HG03565 (cell line): ENCODE results near the gene MUS81.
"Not testable (repeated sequence)": the region's sequence is repeated elsewhere in the genome, so short reads cannot be mapped to it uniquely, and the experiment has no call there.

Source experiments
- ATAC-seq: cut with Tn5 transposase; IDR thresholded peaks from one replicate; pipeline ENCODE4 v1.9.1; 2021; ENCODE audit warnings: mild to moderate bottlenecking, moderate library complexity; ENCODE audit not compliant: unreplicated experiment

MUS81 gene

DNA sequence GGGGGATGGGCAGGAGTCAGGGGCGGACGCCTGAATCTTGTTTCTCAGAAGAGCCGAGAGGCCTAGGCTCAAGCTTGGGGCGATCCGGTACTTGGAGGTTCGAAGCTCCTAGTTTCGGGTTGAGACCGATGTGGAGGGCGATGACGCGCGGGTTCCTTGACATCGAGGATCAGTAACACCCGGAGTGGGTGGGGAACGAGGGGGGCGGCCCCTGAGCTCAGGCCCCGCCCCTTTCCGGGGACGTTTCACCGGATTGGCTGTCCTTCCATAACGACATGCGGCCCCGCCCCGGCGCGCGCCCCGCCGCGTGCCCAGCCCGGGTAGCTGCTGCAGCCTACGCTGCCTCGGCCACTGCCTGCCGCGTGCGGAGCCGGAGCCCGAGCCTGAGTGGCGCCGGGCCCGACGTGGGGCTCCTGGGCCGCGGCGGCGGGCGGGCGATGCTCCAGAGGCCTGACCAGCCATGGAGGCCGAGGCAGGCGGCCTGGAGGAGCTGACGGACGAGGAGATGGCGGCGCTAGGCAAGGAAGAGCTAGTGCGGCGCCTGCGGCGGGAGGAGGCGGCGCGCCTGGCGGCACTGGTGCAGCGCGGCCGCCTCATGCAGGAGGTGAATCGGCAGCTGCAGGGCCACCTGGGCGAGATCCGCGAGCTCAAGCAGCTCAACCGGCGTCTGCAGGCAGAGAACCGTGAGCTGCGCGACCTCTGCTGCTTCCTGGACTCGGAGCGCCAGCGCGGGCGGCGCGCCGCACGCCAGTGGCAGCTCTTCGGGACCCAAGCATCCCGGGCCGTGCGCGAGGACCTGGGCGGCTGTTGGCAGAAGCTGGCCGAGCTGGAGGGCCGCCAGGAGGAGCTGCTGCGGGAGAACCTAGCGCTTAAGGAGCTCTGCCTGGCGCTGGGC lies 30.3 kb downstream of the MUS81 start, which contains the start of gene CCDC85B:
CCDC85B (plus strand) TSS at position 350 of the 895 bp plus-strand sequence; CDS start at position 461, 111 bp downstream.
- peak; percentile 42 for ATAC-seq

DNA sequence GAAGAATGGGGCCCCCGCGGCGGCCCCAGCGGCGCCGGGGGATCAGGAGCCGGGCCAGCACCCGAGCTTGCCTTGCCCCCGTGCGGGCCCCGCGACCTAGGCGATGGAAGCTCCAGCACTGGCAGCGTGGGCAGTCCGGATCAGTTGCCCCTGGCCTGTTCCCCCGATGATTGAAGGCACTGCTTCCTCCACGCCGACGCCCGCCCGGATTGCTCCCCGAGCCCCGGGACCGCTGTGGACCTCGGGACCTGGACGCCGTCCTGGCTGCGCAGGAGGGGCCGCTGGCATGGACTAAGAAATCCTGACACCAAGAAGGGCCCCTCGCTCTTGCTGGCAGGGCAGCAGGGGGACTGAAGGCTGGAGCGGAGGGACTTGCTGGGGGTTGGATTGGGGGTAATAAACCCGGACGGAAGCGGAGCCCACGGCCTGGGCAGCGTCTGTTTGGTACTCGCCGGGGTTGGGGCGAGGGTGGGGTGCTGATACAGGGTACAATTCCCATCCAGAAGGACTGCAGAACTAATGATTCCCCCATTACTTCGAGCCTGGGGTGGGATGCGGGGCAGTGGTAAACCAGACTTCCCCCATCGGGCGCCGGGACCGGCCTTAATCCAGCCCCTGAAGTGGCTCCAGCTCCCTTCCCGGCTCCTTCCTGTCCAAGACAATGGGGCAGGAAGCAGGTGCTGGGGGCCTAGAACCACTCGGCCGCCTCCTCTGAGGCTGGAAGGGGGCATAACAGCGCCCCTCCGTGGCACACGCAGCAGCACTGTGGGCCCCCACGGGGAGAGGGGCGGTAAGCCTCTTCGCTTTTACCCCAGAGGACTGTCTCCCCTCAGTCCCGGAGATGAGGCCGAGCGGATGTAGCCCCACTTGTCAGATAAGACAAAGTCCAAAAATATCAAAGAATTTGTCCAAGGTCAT lies 31.2 kb downstream of the MUS81 start:
- no peak for ATAC-seq

DNA sequence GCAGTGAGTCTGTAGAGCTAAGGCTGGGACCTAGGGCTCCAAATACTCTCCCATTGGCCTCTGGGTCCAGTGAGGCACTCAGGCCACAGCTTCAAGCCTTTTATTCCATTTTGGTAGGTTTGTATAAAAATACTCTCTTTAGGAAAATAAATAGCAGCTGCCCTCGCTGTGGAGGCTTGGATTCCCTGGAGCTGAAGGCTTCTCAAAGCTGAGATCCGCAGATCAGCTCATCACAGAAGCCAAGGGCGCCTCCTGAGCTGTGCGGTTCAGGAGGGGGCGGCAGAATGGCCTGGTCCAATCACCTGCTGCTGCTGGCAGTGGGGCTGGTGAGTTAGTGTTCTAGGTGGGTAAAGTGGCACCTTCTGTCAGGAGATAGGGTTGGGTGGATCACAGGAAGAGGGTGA lies 31.9 kb downstream of the MUS81 start:
- ATAC-seq, result not testable (repeated sequence)

DNA sequence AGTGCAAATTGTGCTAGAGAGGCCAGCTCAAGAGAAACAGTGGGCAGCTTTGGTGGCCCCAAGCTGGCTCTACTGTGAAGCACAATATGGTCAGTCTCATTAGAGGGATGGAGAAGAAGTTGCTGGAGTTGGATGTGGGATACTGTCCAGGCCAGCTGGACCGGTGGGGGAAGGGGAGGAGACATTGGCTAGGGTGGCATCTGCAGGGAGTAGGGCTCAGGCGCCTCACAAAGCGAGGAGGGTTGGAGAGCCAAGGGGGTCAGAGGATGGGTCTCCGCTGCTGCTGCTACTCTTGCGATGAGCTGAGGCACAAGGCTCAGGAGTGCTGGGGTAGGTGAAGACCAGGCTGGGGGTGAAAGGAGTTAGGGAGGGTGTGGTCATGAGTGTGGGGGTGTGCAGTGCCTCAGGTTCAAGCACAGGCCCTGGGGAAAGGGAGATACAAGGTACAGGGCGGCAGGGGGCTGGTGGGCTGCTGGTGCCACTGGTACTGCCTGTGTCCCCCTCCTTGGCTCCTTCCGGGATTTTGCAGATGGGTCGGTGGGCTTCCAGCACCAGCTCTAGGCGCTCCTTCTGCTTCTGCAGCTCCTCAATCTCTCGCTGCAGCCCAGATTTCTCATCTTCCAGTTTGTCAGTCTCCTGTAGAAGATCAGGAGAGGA lies 32.6 kb downstream of the MUS81 start:
- no peak for ATAC-seq

DNA sequence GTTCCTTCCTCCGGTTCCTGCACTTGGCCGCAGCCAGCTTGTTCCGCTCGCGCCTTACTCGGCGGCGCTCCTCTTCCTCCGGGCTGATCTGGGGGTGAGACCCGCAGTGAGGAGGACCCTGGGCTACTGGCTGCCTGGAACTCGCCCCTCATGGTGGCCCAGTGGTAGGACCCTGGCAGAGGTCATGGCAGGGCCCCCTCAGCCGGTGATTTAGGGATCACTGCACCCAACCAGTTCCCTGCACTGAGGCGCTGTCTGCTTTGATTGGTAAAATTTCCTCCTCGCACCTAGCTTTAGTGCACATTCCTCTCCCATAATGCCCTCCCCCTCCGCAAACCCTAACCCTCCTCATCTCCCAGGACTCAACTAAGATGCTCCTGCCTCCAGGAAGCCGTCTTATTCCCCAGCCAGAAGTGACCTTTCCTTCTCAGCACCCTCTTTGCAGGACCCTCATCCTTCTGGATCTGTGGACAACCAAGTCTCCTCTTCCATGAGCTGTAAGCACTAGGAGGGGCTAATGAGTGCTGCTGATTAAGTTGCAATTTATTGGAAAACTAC lies 33.9 kb downstream of the MUS81 start:
- ATAC-seq, result no peak

DNA sequence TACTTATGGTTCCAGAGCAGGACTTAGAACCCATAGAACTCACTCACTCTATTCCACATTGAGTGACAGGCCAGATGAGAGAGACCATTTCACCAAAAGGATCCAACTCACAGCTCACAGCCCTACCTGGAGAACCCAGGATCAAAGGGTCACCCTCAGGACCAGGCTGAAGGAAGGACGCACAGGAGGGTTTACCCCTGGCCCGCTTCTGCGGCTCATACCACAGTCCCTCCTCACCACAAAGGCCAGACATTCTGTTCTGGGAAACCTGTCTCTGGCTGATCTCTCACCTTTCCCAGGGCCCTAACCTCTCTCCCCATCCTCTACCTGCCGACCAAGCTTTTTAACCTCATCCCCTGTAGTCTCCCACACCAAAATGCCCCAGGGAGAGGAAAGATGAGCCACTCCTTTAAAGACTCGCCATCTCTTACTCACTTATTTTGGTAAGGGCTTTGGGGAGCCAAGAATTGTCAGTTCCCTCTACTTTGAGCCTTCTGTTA lies 35.3 kb downstream of the MUS81 start:
- no peak for ATAC-seq

DNA sequence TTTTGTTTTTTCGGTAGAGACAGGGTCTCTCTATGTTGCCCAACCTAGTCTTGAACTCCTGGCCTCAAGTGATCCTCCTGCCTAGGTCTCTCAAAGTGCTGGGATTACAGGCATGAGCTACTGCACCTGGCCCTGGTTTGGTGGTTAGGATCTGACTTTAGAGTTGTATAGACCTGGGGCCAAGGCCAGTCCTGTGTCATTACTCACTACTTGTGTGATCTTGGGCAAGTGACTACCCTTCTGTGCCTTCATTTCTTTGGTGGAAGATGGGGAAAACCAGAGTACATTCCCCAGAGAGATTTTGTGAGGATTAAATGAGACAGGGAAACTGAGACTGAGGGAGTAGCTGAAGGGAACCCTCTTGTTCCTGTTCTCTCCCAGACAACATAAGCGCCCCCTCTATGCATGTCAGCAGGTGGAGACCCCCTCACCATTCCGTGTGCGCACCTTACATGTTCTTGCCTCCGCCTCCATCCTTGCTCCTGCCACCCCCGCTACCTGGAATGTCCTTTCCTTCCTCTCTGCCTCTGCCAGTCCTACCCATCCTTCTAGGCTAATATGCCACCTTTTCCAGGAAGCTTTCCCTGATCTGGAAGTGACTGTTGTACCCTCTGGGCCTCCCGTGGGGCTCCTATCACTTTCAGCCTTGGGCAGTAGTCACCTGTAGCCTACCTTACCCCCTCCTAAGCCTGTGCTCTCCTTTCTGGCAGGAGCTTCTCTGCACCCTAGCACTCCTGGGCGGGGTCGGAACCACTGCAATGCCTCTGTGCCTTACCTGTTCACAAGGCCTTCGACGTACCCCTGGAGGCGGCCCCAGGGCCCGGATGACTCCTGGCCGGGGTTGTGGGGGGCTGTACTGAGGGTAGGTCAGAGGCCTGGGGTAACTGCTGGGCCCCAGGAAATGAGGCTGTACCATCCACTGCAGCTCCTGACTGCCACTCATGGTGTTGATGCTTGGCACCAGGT lies 36.1 kb downstream of the MUS81 start:
- no peak for ATAC-seq

DNA sequence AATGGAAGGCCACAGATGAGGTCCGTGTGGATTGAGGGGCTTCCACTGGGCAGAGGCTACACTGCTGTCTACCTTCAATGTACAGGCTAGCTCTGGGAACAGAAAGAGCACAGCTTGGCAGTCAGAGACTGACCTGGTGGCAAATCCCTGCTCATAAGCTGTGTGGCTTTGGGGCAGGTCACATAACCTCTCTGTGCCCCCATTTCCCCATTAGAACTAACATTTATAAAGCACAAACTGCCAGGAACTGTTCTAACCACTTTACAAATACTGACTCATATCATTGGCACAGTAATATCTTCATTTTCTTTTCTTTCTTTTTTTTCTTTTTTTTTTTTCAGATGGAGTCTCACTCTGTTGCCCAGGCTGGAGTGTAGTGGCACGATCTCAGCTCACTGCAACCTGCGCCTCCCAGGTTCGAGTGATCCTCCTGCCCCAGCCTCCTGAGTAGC lies 36.8 kb downstream of the MUS81 start:
- no peak for ATAC-seq

DNA sequence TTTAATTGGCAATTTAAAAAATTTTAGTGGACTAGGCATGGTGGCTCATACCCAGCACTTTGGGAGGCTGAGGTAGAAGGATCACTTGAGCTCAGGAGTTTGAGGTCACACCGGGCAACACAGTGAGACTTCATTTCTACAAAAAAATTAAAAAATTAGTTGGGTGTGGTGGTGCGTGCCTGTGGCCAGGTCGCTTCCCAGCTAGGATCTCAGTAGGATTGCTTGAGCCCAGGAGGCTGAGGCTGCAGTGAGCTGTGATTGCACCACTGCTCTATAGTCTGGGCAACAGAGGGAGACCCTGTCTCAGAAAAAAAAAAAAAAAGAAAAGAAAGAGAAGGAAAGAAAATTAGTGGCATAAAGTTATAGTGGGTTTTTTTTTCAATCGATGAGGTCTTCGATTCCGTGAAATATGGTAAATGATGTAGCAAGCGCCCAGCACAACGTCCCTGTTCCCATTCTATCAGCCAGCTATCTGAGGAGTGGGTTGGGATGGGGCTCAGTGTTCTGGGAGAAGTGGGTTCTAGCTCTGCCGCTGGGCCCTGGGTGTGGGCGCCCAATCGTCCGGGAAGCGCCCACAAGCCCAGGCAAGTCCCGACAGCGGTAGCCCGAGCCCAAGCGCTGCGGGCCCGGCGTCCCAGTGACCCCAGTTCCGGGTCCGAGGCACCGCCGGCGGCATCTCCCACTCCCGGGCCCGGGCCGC lies 38.6 kb downstream of the MUS81 start:
- ATAC-seq, result no peak

DNA sequence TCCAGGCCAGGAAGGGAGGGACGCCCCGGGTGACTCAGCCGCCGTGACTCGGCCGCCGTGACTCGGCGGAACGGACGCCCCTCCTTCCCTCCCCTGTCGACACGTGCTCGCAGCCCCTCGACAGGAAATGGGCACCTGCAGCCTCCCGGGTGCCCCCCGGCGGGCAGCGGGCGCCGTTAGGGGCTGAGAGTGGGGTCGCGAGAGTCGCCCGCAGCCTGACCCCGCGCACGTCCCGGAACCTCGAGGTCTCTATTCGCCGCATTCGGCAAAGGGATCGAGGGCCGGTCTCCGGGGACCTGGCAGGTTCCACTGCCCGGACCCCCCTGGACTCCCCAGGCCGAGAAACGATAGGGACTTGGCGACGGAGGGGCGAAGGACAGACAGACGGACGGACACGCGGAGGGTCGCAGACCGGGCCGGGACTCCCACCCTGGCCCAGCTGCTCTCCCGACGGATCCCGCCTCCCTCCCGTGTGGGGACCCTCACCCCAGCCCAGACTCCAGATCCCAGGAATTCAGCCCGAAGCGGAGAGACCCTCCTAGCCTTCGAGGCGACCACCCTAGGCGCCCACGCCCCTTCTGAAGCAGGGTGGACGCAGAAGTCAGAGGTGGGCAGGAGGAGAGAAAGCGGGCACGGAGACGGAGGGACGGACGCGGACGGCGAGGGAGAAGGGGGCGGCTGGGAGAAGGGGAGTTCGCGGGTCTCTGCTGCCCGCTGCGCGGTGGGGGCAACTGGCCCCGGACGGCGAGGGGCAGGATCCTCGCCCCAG lies 39.3 kb downstream of the MUS81 start:
- ATAC-seq, result no peak

DNA sequence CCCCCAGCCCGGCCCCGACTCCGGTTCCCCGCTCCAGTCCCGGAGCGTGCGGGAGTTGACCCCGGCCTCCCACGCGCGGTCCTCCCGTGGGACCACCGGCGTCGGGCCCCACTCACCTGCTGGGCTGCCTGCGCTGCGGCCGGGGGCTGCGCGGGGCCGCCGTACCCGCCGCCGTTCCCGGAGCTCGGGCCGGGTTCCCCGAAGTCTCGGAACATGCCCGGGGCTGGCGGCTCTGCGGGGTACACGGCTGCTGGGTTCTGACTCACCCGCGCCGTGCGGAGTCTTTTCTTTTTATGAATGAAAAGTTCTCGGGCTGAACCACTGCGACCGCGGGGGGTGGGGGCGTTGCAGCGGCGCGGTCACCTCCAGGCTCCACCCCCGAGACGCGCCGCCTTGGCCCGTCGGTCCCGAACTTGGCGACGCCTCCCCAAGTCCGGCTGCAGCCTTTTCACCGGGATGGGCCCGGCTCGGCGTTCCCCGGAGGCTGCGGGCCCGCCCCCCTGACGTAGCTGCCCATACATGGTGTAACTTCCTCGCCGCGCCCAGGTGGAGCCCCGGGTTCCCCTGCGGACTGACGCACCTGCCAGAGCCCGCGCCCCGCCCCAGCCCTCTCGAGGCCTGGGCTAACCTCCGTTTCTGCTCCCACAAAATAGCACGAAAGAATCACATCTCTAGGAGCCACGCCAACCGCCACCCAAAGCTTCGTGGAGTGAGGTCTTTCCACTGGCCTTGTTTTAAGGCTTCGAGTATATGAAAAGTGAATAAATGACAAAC lies 40.1 kb downstream of the MUS81 start, which contains the start of gene FOSL1:
FOSL1 (minus strand) TSS at position 264 of the 774 bp plus-strand sequence; CDS start at position 215, 49 bp downstream.
- peak; percentile 74 for ATAC-seq

DNA sequence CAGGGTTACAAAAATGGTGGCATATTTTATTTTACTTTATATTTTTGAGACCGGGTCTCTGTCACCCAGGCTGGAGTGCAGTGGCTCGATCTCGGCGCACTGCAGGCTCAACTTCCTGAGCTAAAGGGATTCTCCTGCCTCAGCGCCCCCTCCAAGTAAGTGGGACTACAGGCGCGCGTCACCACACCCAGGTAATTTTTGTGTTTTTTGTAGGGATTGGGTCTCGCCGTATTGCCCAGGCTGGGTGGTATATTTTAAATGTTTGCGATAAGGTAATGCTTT lies 40.6 kb downstream of the MUS81 start:
- no peak for ATAC-seq

DNA sequence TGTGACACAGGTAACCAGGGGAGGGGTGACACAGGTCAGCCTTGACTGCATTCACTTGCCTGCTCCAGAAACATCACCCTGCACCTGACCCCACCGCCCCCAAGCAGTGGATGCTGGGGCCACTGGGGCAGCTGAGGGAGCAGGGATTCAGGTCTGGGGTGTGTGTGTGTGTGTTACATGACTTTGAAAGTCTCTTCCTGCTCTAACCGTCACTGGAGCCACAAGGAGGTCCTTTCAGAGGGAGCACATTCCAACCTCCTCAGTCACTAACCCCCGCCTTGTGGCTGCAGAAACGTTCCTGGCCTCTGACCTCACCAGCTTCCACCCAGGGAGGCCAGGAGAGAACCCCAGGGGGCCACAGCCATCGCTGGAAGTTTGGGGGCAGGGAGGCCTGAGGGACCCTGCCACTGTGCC lies 42.8 kb downstream of the MUS81 start:
- no peak for ATAC-seq

DNA sequence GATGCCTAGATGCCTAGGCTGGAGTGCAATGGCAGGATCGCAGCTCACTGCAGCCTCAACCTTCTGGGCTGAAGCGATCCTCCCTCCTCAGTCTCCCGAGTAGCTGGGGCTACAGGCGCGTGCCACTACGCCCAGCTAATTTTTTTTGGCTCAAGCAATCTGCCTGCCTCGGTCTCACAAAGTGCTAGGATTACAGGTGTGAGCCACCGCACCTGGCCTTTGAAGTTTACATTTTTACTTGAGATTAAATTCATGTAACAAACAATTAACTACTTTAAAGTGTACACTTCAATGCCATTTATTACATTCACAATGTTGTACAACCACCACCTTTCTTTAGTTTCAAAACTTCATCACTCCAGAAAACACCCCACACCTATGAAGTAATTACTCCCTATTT lies 43.5 kb downstream of the MUS81 start:
- no peak for ATAC-seq

DNA sequence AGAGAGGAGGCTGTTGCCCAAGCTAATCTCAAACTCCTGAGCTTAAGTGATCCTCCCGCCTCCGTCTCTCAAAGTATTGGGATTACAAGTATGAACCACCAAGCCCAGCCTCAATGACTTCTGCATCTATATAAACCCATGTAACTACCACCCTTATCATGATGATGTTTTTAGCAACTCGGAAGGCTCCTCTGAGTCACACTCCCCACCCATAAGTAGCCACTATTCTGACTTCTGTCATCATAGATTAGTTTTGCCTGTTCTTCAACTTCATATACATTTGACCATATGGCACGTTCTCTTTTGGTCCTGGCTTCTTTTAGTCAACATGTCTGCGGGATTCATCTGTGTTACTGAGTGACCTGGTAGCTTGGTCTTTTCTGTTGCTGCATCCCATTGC lies 46.4 kb downstream of the MUS81 start:
- no peak for ATAC-seq

DNA sequence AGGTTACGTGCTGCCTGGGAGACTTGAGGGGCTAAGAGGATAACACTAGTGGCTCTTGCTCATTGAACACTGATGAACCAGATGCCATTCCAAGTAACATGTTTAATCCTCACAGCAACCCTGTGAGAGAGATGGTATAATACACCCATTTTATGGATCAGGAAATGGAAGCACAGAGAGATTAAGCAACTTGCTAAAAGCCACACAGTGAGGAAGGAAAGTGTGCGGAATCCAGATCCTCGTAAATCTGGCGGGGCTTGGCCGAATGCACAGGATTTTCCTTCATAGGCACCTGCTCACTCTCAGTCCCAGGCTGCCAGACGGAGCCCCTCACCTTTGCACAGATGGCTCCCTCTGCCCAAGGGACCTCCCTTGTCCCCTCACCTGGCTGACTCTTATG lies 47.6 kb downstream of the MUS81 start:
- ATAC-seq, result no peak
